Measurements from ENCODE around the gene PDCD4. TPM values are rescaled to one million over a fixed set of nuclear protein-coding genes. Genes with fewer than 3 reads are reported as not detected.

Gene PDCD4
- total RNA-seq, 2 donors from 2014 or later, result 53.5 to 91.3 TPM

- no peaks in the 10 kb centered on the region for H3K27me3 ChIP-seq (replicated peaks; ENCODE audit: insufficient read depth)
- peak overlapping the region in 1 of 2 donors; percentile 88 for H3K27ac ChIP-seq
- H3K4me1 ChIP-seq (ENCODE audit: control insufficient read depth in 1 of 2, low read depth in 2 of 2), result peaks cover 39 to 67% of the 10 kb centered on the region in 2 donors
- H3K4me3 ChIP-seq, result no peak overlapping the region
- DNase-seq (ENCODE audit: low spot score) (no peak), ATAC-seq (ENCODE audit: insufficient number of reproducible peaks, low FRiP score, low read depth) (no peak)
- TF ChIP-seq CTCF (IDR thresholded peaks at IDR 0.05), result no peak
- no peaks in the 10 kb centered on the region for H3K9me3 ChIP-seq
- peaks cover 2% of the 10 kb centered on the region for H3K36me3 ChIP-seq
Measured at GRCh38 chr10:110825508-110825907, 46.2 kb upstream of the PDCD4 start.

DNA sequence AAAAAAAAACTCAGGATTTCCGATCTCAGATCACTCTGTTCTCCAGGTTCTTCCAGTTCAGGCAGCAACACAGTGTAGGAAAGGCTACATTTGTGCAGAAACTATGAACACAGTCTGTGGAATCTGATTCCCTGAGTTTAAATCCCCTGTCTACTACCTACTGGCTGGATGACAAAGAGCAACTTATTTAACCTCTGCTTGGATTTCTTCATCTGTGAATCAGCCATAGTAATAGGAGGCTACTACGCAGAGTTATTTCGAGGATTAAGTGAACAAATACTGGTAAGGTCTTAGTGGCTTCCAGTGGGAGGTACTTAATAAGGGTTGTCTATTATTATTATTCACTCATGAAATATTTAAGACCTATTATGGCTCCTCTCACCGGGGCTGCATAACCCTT lies 44.3 kb upstream of the PDCD4 start:
- H3K27me3 ChIP-seq (replicated peaks; ENCODE audit: insufficient read depth), result no peaks in the 10 kb centered on the region
- H3K36me3 ChIP-seq, result peaks cover 2% of the 10 kb centered on the region
- no peak for DNase-seq (ENCODE audit: low spot score)
- H3K4me1 ChIP-seq (ENCODE audit: control insufficient read depth in 1 of 2, low read depth in 2 of 2), result peaks cover 20 to 48% of the 10 kb centered on the region in 2 donors
- no peak for TF ChIP-seq CTCF (IDR thresholded peaks at IDR 0.05)
- H3K9me3 ChIP-seq, result no peaks in the 10 kb centered on the region
- H3K27ac ChIP-seq, result peak overlapping the region; percentile 81 to 88
- peak; percentile 63 for ATAC-seq (ENCODE audit: insufficient number of reproducible peaks, low FRiP score, low read depth)
- peak overlapping the region; percentile 37 for H3K4me3 ChIP-seq

DNA sequence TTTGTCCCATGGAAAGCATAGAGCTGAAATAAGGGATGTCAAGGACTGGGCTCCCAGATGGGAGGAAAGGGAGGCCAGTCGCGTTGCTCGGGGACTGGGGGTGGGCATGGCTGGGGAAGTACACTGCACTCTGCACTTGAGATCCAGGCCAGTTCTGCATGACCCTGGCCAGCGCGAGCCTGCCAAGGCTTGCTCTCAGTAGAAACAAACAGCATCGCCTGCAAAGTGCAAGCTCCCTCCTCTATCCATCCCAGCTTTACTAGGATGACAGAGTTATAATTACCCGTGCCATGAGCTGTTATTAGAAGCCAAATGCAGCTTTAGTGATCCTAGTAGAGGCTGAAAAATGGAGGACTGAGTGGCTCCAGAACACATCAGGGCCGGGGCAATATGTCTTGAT lies 43.9 kb upstream of the PDCD4 start:
- DNase-seq (ENCODE audit: low spot score) (no peak), ATAC-seq (ENCODE audit: insufficient number of reproducible peaks, low FRiP score, low read depth) (peak; percentile 12)
- Histone ChIP-seq H3K27me3 (replicated peaks; ENCODE audit: insufficient read depth) (no peaks in the 10 kb centered on the region), H3K9me3 (no peaks in the 10 kb centered on the region), H3K36me3 (peaks cover 2% of the 10 kb centered on the region), H3K4me3 (peak overlapping the region; percentile 37), H3K27ac (peak overlapping the region; percentile 81 to 88), H3K4me1 (ENCODE audit: control insufficient read depth in 1 of 2, low read depth in 2 of 2) (peaks cover 17 to 44% of the 10 kb centered on the region in 2 donors)
- TF ChIP-seq CTCF (IDR thresholded peaks at IDR 0.05), result no peak

DNA sequence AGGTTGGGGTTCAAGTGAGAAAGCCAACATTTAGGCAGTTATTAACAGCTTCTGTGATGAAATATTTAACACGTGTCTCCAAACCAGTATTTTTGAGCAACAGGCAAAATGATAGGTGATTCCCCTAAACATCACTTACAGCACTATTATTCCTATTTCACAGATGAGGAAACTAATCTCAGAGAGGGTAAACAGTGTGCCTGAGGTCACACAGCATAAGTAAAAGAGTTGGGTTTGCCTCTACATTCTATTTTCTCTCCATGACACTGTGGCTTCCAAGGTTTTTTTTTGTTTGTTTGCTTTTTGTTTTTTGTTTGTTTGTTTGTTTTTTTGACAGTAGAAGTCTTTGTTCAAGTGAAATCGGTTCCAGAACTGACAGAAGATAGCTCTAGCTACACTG lies 43.2 kb upstream of the PDCD4 start:
- Histone ChIP-seq H3K27ac (peak overlapping the region; percentile 81 to 88), H3K9me3 (no peaks in the 10 kb centered on the region), H3K4me1 (ENCODE audit: control insufficient read depth in 1 of 2, low read depth in 2 of 2) (peaks cover 10 to 37% of the 10 kb centered on the region in 2 donors), H3K27me3 (replicated peaks; ENCODE audit: insufficient read depth) (no peaks in the 10 kb centered on the region), H3K36me3 (peaks cover 2% of the 10 kb centered on the region), H3K4me3 (no peak overlapping the region)
- no peak for DNase-seq (ENCODE audit: low spot score)
- no peak for ATAC-seq (ENCODE audit: insufficient number of reproducible peaks, low FRiP score, low read depth)
- TF ChIP-seq CTCF (IDR thresholded peaks at IDR 0.05), result no peak

- no peaks in the 10 kb centered on the region for H3K9me3 ChIP-seq
- no peak for TF ChIP-seq CTCF (IDR thresholded peaks at IDR 0.05)
- no peak for DNase-seq (ENCODE audit: low spot score)
- peaks cover 10 to 46% of the 10 kb centered on the region in 2 donors for H3K4me1 ChIP-seq (ENCODE audit: control insufficient read depth in 1 of 2, low read depth in 2 of 2)
- no peak for ATAC-seq (ENCODE audit: insufficient number of reproducible peaks, low FRiP score, low read depth)
- H3K27me3 ChIP-seq (replicated peaks; ENCODE audit: insufficient read depth), result no peaks in the 10 kb centered on the region
- H3K36me3 ChIP-seq, result peaks cover 2% of the 10 kb centered on the region
- no peak overlapping the region for H3K4me3 ChIP-seq
- H3K27ac ChIP-seq, result peak overlapping the region; percentile 81 to 88
Measured at GRCh38 chr10:110829721-110830410, 41.9 kb upstream of the PDCD4 start.
